Caco-2 (cell line): ENCODE measurements around the gene CPD. TPM values are rescaled to one million over a fixed set of nuclear protein-coding genes. Genes with fewer than 3 reads are reported as not detected.

Source experiments
- BruUV-seq: library from RNA; stranded (reverse); fragments of 400-500 nt; replicated peaks from 2 replicates; lab custom pipeline; 2021; lab: Mats Ljungman, UMichigan
- CTCF ChIA-PET: fragments of 300-600 bp; sonication (Branson Sonifier 250); formaldehyde crosslinking; loops from one replicate; lab custom pipeline; 2022; ENCODE audit warnings: antibody characterized with exemption; lab: Charles Lee
- POLR2A ChIA-PET: fragments of 300-600 bp; sonication (Branson Sonifier 250); formaldehyde crosslinking; loops from one replicate; lab custom pipeline; 2022; ENCODE audit warnings: antibody characterized with exemption; lab: Charles Lee
- DNase-seq, 2 experiments: peaks; one replicate each; pipeline versions ENCODE4 v3.0.0 to v3.0.0-alpha.2; 2020 to 2022
- H3K27me3 ChIP-seq: replicated peaks from 2 replicates; pipeline ENCODE4 v1.6.0; 2011; ENCODE audit warnings: low read length; ENCODE audit not compliant: control insufficient read depth, insufficient read depth
- H3K36me3 ChIP-seq: 2 replicates; pipeline ENCODE4 v1.5.1; 2011; ENCODE audit warnings: low read length; ENCODE audit not compliant: control insufficient read depth, insufficient read depth
- H3K4me1 ChIP-seq: fragments of 250-450 bp; sonication (Bioruptor Pico); 2 replicates; pipeline ENCODE4 v1.5.1; 2020; ENCODE audit warnings: mild to moderate bottlenecking
- H3K4me3 ChIP-seq: 2 replicates; pipeline ENCODE4 v1.5.1; 2011; ENCODE audit warnings: low read depth, mild to moderate bottlenecking, control low read depth, low read length
- H3K9me3 ChIP-seq: fragments of 250-450 bp; sonication (Bioruptor Pico); 2 replicates; pipeline ENCODE4 v1.5.1; 2020; ENCODE audit warnings: mild to moderate bottlenecking, moderate library complexity
- H3K27ac Mint-ChIP-seq: one replicate; pipeline ENCODE4 v1.8.0; 2022; ENCODE audit warnings: mixed read lengths; ENCODE audit not compliant: unreplicated experiment
- H3K27me3 Mint-ChIP-seq: one replicate; pipeline ENCODE4 v1.8.0; 2022; ENCODE audit warnings: mixed read lengths; ENCODE audit not compliant: insufficient read depth, unreplicated experiment
- H3K36me3 Mint-ChIP-seq: one replicate; pipeline ENCODE4 v1.8.0; 2022; ENCODE audit warnings: mild to moderate bottlenecking, mixed read lengths; ENCODE audit not compliant: insufficient read depth, unreplicated experiment
- H3K4me1 Mint-ChIP-seq: one replicate; pipeline ENCODE4 v1.8.0; 2022; ENCODE audit warnings: low read depth, mixed read lengths; ENCODE audit not compliant: unreplicated experiment
- H3K4me3 Mint-ChIP-seq: one replicate; pipeline ENCODE4 v1.8.0; 2022; ENCODE audit warnings: mild to moderate bottlenecking, moderate library complexity, mixed read lengths; ENCODE audit not compliant: unreplicated experiment
- H3K9me3 Mint-ChIP-seq: one replicate; pipeline ENCODE4 v1.8.0; 2022; ENCODE audit warnings: mixed read lengths; ENCODE audit not compliant: unreplicated experiment
- intact Hi-C: fragments of 100-400 bp; cut with micrococcal nuclease; formaldehyde crosslinking; loops from one replicate; pipeline ENCODE4 v1.10.0; 2022; ENCODE audit not compliant: unreplicated experiment
- total RNA-seq: library from RNA; stranded (reverse); gene quantifications from 2 replicates; pipeline ENCODE4 v1.2.3, GENCODE V29; 2022
- TF ChIP-seq, protein P1 (sequence below), 2 experiments: fragments of 200-600 bp in 1 of 2; IDR thresholded peaks; 1 replicate in 1 of 2; 2 replicates in 1 of 2; pipeline versions ENCODE4 v1.5.1 to v1.8.0; 2011 to 2022; ENCODE audit warnings: antibody characterized with exemption in 1 of 2, control low read depth in 1 of 2, inconsistent platforms in 1 of 2, low read depth in 1 of 2, low read length in 1 of 2, mild to moderate bottlenecking in 1 of 2, moderate library complexity in 1 of 2; ENCODE audit not compliant: insufficient read depth in 1 of 2, severe bottlenecking in 1 of 2, unreplicated experiment in 1 of 2

Gene CPD
- total RNA-seq, 1 experiment from 2014 or later, result 127 TPM

DNA sequence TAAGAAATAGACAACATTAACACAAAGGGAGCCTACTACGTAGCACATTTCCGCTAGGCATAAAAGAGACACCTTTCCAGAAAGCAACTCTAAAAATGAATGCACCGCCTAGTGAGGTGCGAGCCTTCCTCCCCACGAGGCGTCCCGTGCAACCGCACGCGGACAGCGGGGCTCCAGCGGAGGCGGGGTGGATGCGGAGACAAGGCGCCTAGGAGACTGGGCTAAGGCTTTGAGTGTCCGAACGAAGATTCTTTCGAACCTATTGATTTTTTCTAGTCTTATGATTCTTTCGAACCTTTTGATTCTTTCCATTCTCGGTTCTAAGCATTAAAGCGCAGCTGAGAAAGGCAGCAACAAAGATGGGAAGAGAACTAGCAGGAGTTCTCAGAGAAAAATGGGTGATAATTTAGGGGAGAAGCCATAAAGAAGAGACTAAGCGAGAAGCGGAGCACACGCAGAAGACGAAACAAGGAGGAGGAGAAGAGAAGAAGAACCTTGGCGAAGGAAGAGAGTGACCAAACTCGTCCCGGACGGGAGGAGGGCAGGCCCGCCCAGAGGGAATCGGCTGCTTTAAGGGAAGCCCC is 394 bp upstream of the CPD start:
- Mint-ChIP-seq H3K4me1 (peaks cover 36% of the 10 kb centered on the region), H3K36me3 (peaks cover 16% of the 10 kb centered on the region), H3K27me3 (no peaks in the 10 kb centered on the region), H3K9me3 (no peaks in the 10 kb centered on the region), H3K4me3 (peak overlapping the region; percentile 88), H3K27ac (peak overlapping the region; percentile 86)
- intact Hi-C loops, result loop anchor here (1.0 kb wide), 2 partner anchors 34 to 38 kb away; no protein-coding TSS in a partner anchor
- H3K4me3 ChIP-seq, result peak overlapping the region; percentile 64
- H3K4me1 ChIP-seq, result peaks cover 40% of the 10 kb centered on the region
- H3K9me3 ChIP-seq, result no peaks in the 10 kb centered on the region
- H3K27me3 ChIP-seq, result no peaks in the 10 kb centered on the region
- peak in 1 of 2 experiments; percentile 52 for DNase-seq
- TF ChIP-seq, protein P1, sequence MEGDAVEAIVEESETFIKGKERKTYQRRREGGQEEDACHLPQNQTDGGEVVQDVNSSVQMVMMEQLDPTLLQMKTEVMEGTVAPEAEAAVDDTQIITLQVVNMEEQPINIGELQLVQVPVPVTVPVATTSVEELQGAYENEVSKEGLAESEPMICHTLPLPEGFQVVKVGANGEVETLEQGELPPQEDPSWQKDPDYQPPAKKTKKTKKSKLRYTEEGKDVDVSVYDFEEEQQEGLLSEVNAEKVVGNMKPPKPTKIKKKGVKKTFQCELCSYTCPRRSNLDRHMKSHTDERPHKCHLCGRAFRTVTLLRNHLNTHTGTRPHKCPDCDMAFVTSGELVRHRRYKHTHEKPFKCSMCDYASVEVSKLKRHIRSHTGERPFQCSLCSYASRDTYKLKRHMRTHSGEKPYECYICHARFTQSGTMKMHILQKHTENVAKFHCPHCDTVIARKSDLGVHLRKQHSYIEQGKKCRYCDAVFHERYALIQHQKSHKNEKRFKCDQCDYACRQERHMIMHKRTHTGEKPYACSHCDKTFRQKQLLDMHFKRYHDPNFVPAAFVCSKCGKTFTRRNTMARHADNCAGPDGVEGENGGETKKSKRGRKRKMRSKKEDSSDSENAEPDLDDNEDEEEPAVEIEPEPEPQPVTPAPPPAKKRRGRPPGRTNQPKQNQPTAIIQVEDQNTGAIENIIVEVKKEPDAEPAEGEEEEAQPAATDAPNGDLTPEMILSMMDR (IDR thresholded peaks at IDR 0.05; ENCODE audit: insufficient read depth in 1 of 2, low read depth in 1 of 2, low read length in 1 of 2, severe bottlenecking in 1 of 2, unreplicated experiment in 1 of 2), result no peak
- BruUV-seq, result TSS peak; percentile 94
- no peaks in the 10 kb centered on the region for H3K36me3 ChIP-seq
- POLR2A ChIA-PET, result interaction anchor here (0.6 kb wide), 3 partner anchors 17 to 362 kb away, joined by 3 to 5 read pairs (median 4); no protein-coding TSS in a partner anchor
- CTCF ChIA-PET, result interaction anchor here (1.4 kb wide), 1 partner anchor 99 kb away, joined by 3 read pairs; the partner anchor contains the start of gene GOSR1

DNA sequence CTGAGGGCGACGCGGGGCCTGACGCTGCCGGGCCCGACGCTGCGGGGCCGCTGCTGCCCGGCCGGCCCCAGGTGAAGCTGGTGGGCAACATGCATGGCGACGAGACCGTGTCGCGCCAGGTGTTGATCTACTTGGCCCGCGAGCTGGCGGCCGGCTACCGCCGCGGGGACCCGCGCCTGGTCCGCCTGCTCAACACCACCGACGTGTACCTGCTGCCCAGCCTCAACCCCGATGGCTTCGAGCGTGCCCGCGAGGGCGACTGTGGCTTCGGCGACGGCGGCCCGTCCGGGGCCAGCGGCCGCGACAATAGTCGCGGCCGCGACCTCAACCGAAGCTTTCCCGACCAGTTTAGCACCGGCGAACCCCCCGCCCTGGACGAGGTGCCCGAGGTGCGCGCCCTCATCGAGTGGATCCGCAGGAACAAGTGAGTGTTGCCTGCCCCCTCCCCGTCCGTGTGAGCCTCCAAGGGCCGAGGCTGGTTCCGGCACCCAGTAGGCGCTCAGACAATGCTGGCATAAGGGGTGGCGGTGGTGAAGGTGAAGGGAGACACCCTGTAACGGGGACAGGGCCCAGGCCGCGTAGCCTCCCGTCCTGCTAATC is 676 bp downstream of the CPD start:
- POLR2A ChIA-PET, result interaction anchor here (0.6 kb wide), 1 partner anchor 35 kb away, joined by 8 read pairs; no protein-coding TSS in a partner anchor
- Mint-ChIP-seq H3K4me3 (peak overlapping the region; percentile 88), H3K27me3 (no peaks in the 10 kb centered on the region), H3K9me3 (no peaks in the 10 kb centered on the region), H3K27ac (peak overlapping the region; percentile 86), H3K4me1 (peaks cover 34% of the 10 kb centered on the region), H3K36me3 (peaks cover 16% of the 10 kb centered on the region)
- peak; percentile 32 to 49 for DNase-seq
- BruUV-seq, result no TSS peak
- Histone ChIP-seq H3K27me3 (no peaks in the 10 kb centered on the region), H3K36me3 (no peaks in the 10 kb centered on the region), H3K9me3 (no peaks in the 10 kb centered on the region), H3K4me3 (peak overlapping the region; percentile 64), H3K4me1 (peaks cover 40% of the 10 kb centered on the region)
- TF ChIP-seq, protein P1 (IDR thresholded peaks at IDR 0.05; ENCODE audit: insufficient read depth in 1 of 2, low read depth in 1 of 2, low read length in 1 of 2, severe bottlenecking in 1 of 2, unreplicated experiment in 1 of 2), result no peak
- CTCF ChIA-PET, result no interaction called here
- intact Hi-C loops, result no loop called here

DNA sequence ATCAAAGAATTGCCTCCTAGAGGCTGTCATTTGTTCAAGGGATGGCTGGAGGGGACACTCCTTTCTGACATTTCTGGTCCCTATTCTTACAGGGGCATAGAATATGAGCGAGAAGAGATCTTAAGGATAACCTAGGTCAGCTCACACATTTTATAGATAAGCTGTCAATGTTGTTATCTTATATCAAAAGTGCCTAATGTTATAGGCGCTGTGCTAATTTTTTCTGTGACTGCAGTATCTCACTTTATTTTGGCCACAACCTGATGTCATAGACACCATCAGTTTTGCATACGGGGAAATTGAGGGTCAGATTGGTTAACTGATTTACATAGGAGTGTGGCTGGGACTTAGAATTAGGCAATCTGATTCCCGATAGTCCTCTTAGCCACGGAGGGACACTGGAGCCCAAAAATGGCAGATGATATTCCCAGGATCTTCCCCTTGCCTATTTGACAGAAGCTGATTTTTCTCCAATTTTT is 1.2 kb downstream of the CPD start:
- H3K36me3 ChIP-seq, result no peaks in the 10 kb centered on the region
- Mint-ChIP-seq H3K27me3 (no peaks in the 10 kb centered on the region), H3K9me3 (no peaks in the 10 kb centered on the region), H3K36me3 (peaks cover 16% of the 10 kb centered on the region), H3K27ac (peak overlapping the region; percentile 73), H3K4me1 (peaks cover 34% of the 10 kb centered on the region), H3K4me3 (peak overlapping the region; percentile 88)
- ChIA-PET CTCF (interaction anchor here (0.7 kb wide), 1 partner anchor 39 kb away, joined by 3 read pairs; no protein-coding TSS in a partner anchor), POLR2A (interaction anchor here (0.6 kb wide), 2 partner anchors 14 to 36 kb away, joined by 6 to 8 read pairs; no protein-coding TSS in a partner anchor)
- no peak for DNase-seq
- BruUV-seq, result no TSS peak
- H3K4me3 ChIP-seq, result peak overlapping the region; percentile 64
- intact Hi-C loops, result no loop called here
- no peaks in the 10 kb centered on the region for H3K27me3 ChIP-seq
- H3K4me1 ChIP-seq, result peaks cover 40% of the 10 kb centered on the region
- no peaks in the 10 kb centered on the region for H3K9me3 ChIP-seq
- TF ChIP-seq, protein P1 (IDR thresholded peaks at IDR 0.05; ENCODE audit: insufficient read depth in 1 of 2, low read depth in 1 of 2, low read length in 1 of 2, severe bottlenecking in 1 of 2, unreplicated experiment in 1 of 2), result no peak
